HepG2 (cell line): ENCODE measurements around the gene CLTCL1. TPM values are rescaled to one million over a fixed set of nuclear protein-coding genes. Genes with fewer than 3 reads are reported as not detected.
A peak's percentile ranks its signal among the peaks of the same experiment; 100 is the strongest.

Experiments used
- CAMTA2 ChIP-seq: sonication (generic); formaldehyde crosslinking; IDR thresholded peaks from 2 replicates; pipeline ENCODE4 v1.4.0; 2020; ENCODE audit warnings: mild to moderate bottlenecking, missing genetic modification reagents, borderline replicate concordance
- CC2D1A ChIP-seq: sonication (generic); formaldehyde crosslinking; IDR thresholded peaks from 2 replicates; pipeline ENCODE4 v1.8.1; 2023; ENCODE audit warnings: mild to moderate bottlenecking, missing genetic modification reagents
- FOXJ3 ChIP-seq: sonication (generic); formaldehyde crosslinking; IDR thresholded peaks from 2 replicates; pipeline ENCODE4 v1.4.0; 2020; ENCODE audit warnings: missing genetic modification reagents, mild to moderate bottlenecking, borderline replicate concordance
- KAT8 ChIP-seq: IDR thresholded peaks from 2 replicates; pipeline ENCODE4 v1.6.1; 2016; ENCODE audit warnings: missing genetic modification reagents, missing compliant biosample characterization
- MIER2 ChIP-seq: IDR thresholded peaks from 2 replicates; pipeline ENCODE4 v1.6.1; 2016; ENCODE audit warnings: missing biosample characterization, missing genetic modification reagents
- RBM39 ChIP-seq: fragments of 200-400 bp; formaldehyde crosslinking; IDR thresholded peaks from one replicate; pipeline ENCODE4 v1.6.1; 2018; ENCODE audit warnings: antibody characterized with exemption, mild to moderate bottlenecking, low read depth, low read length; ENCODE audit not compliant: poor library complexity, severe bottlenecking
- REL ChIP-seq: sonication (generic); formaldehyde crosslinking; conservative IDR thresholded peaks from 2 replicates; pipeline ENCODE4 v1.8.0; 2022; ENCODE audit warnings: mild to moderate bottlenecking, missing genetic modification reagents, moderate library complexity
- SSRP1 ChIP-seq: IDR thresholded peaks from 2 replicates; pipeline ENCODE4 v1.6.1; 2016; ENCODE audit warnings: control low read depth
- ZNF614 ChIP-seq: IDR thresholded peaks from 2 replicates; pipeline ENCODE4 v1.6.1; 2018; ENCODE audit warnings: missing biosample characterization, missing genetic modification reagents, inconsistent platforms, borderline replicate concordance
- ZNF761 ChIP-seq: sonication (generic); formaldehyde crosslinking; conservative IDR thresholded peaks from 2 replicates; pipeline ENCODE4 v1.4.0; 2020; ENCODE audit warnings: mild to moderate bottlenecking, missing genetic modification reagents
- ZNF766 ChIP-seq: sonication (generic); formaldehyde crosslinking; IDR thresholded peaks from 2 replicates; pipeline ENCODE4 v1.5.0; 2020; ENCODE audit warnings: missing genetic modification reagents, borderline replicate concordance
- polyA plus RNA-seq, 8 experiments: library from polyadenylated mRNA; depleted of rRNA in 3 of 8; stranded (reverse) in 7 of 8; unstranded in 1 of 8; fragments of >200 nt; fragmentation: Illumina TruSeq in 4 of 8; extraction: Trizol in 4 of 8; gene quantifications; 2 replicates each; pipeline versions ENCODE4 v1.2.1 to v1.2.3, GENCODE V29; 2011 to 2016; ENCODE audit warnings: low read depth in 4 of 8, missing spikeins in 1 of 8, mixed read lengths in 1 of 8; ENCODE audit not compliant: insufficient read depth in 1 of 8
- total RNA-seq, 5 experiments: library from RNA; depleted of rRNA; stranded (reverse); fragments of >200 nt; fragmentation: Illumina TruSeq; extraction: Trizol; gene quantifications; 2 replicates each; pipeline ENCODE4 v1.2.3, GENCODE V29; 2016; ENCODE audit warnings: low read depth in 1 of 5
- TF ChIP-seq, protein P1 (sequence below): IDR thresholded peaks from 2 replicates; pipeline ENCODE4 v1.6.1; 2012; ENCODE audit warnings: low read length, improper control_type of control experiment
- TF ChIP-seq, protein P2 (sequence below): sonication (generic); formaldehyde crosslinking; IDR thresholded peaks from 2 replicates; pipeline ENCODE4 v1.4.0; 2020; ENCODE audit warnings: missing genetic modification reagents, mild to moderate bottlenecking, borderline replicate concordance
- TF ChIP-seq, protein P3 (sequence below): sonication (generic); formaldehyde crosslinking; IDR thresholded peaks from 2 replicates; pipeline ENCODE4 v1.5.0; 2020; ENCODE audit warnings: mild to moderate bottlenecking, missing genetic modification reagents, borderline replicate concordance
- TF ChIP-seq, protein P4 (sequence below): IDR thresholded peaks from 2 replicates; pipeline ENCODE4 v1.6.1; 2016; ENCODE audit warnings: control low read depth
- TF ChIP-seq, protein P5 (sequence below): sonication (generic); formaldehyde crosslinking; IDR thresholded peaks from 2 replicates; pipeline ENCODE4 v1.8.1; 2023; ENCODE audit warnings: mild to moderate bottlenecking, missing genetic modification reagents, borderline replicate concordance

CLTCL1 gene
- total and polyA plus RNA-seq, 2 of the 13 experiments (the other 11 are each of a cell fraction or from before 2014, with no cell fraction given): 8.1 to 10.9 TPM

DNA sequence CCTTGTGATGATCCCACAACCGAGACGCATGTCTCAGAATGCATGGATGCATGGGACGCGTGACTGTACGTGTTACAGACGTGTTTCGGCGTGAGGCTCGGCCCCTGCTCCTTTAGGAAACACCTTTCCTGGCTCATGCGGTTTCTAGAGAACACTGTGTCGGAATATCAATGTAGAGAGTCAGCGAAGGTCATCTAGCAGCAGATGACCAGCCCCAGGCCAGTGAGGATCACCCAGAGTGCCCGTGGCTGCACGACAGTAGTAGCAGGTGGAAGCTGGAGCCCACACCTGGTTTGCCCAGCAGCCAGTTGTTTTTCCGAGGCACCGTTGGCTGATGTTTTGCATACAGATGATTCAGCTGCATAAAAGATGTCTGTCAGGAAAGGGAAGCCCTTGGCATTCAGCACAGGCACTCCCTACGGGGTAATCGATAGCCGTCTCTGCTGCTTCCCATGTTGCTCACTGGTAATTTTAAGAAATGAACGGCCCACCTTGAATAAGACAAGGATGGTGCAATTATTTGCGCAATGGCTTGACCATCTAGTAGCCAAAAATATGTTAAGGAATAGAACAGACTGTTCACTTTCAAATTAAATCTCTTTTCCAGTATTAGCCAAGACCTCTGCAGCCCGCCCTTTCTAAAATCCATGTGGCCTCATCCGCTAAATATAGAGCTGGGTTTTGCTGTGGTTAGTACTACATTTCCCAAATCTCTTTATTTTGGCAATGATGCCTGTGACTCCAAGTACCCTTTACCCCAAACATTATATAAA, 1.1 kb upstream of the CLTCL1 start (continued):
- TF ChIP-seq CAMTA2: no peak
- TF ChIP-seq, protein P1, sequence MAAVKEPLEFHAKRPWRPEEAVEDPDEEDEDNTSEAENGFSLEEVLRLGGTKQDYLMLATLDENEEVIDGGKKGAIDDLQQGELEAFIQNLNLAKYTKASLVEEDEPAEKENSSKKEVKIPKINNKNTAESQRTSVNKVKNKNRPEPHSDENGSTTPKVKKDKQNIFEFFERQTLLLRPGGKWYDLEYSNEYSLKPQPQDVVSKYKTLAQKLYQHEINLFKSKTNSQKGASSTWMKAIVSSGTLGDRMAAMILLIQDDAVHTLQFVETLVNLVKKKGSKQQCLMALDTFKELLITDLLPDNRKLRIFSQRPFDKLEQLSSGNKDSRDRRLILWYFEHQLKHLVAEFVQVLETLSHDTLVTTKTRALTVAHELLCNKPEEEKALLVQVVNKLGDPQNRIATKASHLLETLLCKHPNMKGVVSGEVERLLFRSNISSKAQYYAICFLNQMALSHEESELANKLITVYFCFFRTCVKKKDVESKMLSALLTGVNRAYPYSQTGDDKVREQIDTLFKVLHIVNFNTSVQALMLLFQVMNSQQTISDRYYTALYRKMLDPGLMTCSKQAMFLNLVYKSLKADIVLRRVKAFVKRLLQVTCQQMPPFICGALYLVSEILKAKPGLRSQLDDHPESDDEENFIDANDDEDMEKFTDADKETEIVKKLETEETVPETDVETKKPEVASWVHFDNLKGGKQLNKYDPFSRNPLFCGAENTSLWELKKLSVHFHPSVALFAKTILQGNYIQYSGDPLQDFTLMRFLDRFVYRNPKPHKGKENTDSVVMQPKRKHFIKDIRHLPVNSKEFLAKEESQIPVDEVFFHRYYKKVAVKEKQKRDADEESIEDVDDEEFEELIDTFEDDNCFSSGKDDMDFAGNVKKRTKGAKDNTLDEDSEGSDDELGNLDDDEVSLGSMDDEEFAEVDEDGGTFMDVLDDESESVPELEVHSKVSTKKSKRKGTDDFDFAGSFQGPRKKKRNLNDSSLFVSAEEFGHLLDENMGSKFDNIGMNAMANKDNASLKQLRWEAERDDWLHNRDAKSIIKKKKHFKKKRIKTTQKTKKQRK: no peak
- no peak for TF ChIP-seq KAT8
- TF ChIP-seq, protein P2, sequence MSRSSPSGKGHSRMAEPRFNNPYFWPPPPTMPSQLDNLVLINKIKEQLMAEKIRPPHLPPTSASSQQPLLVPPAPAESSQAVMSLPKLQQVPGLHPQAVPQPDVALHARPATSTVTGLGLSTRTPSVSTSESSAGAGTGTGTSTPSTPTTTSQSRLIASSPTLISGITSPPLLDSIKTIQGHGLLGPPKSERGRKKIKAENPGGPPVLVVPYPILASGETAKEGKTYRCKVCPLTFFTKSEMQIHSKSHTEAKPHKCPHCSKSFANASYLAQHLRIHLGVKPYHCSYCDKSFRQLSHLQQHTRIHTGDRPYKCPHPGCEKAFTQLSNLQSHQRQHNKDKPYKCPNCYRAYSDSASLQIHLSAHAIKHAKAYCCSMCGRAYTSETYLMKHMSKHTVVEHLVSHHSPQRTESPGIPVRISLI (CRISPR knock-in tag): no peak
- no peak for TF ChIP-seq REL (CRISPR knock-in tag)
- TF ChIP-seq, protein P3, sequence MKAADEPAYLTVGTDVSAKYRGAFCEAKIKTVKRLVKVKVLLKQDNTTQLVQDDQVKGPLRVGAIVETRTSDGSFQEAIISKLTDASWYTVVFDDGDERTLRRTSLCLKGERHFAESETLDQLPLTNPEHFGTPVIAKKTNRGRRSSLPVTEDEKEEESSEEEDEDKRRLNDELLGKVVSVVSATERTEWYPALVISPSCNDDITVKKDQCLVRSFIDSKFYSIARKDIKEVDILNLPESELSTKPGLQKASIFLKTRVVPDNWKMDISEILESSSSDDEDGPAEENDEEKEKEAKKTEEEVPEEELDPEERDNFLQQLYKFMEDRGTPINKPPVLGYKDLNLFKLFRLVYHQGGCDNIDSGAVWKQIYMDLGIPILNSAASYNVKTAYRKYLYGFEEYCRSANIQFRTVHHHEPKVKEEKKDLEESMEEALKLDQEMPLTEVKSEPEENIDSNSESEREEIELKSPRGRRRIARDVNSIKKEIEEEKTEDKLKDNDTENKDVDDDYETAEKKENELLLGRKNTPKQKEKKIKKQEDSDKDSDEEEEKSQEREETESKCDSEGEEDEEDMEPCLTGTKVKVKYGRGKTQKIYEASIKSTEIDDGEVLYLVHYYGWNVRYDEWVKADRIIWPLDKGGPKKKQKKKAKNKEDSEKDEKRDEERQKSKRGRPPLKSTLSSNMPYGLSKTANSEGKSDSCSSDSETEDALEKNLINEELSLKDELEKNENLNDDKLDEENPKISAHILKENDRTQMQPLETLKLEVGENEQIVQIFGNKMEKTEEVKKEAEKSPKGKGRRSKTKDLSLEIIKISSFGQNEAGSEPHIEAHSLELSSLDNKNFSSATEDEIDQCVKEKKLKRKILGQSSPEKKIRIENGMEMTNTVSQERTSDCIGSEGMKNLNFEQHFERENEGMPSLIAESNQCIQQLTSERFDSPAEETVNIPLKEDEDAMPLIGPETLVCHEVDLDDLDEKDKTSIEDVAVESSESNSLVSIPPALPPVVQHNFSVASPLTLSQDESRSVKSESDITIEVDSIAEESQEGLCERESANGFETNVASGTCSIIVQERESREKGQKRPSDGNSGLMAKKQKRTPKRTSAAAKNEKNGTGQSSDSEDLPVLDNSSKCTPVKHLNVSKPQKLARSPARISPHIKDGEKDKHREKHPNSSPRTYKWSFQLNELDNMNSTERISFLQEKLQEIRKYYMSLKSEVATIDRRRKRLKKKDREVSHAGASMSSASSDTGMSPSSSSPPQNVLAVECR (CRISPR knock-in tag): peak; percentile 18; the same call in 1 of the 2 replicates
- TF ChIP-seq RBM39: no peak
- no peak for TF ChIP-seq MIER2 (CRISPR knock-in tag)
- no peak for TF ChIP-seq ZNF614 (CRISPR knock-in tag)
- TF ChIP-seq ZNF766: no peak
- TF ChIP-seq CC2D1A (CRISPR knock-in tag): no peak
- TF ChIP-seq, protein P4, sequence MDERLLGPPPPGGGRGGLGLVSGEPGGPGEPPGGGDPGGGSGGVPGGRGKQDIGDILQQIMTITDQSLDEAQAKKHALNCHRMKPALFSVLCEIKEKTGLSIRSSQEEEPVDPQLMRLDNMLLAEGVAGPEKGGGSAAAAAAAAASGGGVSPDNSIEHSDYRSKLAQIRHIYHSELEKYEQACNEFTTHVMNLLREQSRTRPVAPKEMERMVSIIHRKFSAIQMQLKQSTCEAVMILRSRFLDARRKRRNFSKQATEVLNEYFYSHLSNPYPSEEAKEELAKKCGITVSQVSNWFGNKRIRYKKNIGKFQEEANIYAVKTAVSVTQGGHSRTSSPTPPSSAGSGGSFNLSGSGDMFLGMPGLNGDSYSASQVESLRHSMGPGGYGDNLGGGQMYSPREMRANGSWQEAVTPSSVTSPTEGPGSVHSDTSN (CRISPR knock-in tag): no peak
- TF ChIP-seq, protein P5, sequence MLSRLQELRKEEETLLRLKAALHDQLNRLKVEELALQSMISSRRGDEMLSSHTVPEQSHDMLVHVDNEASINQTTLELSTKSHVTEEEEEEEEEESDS (CRISPR knock-in tag): no peak
- 0 out of 2 replicates have a peak, but pooled peaks have one; percentile 24 for TF ChIP-seq ZNF761 (CRISPR knock-in tag)
- no peak for TF ChIP-seq SSRP1
- no peak for TF ChIP-seq FOXJ3 (CRISPR knock-in tag)
